ENCODE data around the gene PPIA.

Gene PPIA

DNA sequence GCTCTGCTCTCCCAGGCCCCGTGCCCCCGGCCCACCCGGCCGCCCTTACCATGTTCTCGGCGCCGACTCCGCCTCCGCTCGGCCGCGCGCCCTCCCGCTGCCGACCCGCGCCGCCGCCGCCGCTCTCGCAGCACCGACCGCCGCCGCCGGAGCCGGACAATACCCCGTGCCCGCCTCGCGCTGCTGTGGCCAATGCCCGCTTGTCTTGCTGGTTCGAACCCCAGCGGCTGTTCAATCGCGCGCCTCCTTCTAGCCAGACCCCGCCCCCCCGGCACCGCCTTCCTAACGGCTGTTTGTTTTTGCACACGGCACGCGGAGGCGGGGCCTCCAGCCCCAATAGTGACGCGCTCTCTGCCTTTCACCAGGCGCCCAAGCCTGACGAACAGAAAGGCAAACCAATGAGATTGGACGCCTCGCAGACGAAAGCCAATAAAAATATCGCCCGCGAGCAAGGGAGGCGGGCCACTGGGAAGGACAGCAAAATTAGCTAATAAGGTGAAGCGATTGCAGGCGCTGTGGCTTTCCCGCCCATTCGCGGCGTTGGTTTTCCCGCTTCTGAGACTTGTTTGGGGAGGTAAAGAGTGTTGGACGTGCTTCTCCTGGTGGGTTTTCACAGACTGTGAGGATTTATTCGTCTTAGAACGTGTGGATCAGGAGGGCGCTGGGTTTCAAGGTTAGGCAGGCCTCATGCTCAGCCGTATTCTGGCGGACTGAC is 51.6 kb downstream of the PPIA start, which contains the start of gene H2AZ2:
Gene H2AZ2, minus strand, starts transcription at position 168 of the 715 bp plus-strand sequence. Its CDS starts 116 bp downstream, at position 52.
- TF ChIP-seq, protein P1, sequence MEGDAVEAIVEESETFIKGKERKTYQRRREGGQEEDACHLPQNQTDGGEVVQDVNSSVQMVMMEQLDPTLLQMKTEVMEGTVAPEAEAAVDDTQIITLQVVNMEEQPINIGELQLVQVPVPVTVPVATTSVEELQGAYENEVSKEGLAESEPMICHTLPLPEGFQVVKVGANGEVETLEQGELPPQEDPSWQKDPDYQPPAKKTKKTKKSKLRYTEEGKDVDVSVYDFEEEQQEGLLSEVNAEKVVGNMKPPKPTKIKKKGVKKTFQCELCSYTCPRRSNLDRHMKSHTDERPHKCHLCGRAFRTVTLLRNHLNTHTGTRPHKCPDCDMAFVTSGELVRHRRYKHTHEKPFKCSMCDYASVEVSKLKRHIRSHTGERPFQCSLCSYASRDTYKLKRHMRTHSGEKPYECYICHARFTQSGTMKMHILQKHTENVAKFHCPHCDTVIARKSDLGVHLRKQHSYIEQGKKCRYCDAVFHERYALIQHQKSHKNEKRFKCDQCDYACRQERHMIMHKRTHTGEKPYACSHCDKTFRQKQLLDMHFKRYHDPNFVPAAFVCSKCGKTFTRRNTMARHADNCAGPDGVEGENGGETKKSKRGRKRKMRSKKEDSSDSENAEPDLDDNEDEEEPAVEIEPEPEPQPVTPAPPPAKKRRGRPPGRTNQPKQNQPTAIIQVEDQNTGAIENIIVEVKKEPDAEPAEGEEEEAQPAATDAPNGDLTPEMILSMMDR (IDR thresholded peaks at IDR 0.05; ENCODE audit: extremely low read depth, missing control alignments), result no peak

DNA sequence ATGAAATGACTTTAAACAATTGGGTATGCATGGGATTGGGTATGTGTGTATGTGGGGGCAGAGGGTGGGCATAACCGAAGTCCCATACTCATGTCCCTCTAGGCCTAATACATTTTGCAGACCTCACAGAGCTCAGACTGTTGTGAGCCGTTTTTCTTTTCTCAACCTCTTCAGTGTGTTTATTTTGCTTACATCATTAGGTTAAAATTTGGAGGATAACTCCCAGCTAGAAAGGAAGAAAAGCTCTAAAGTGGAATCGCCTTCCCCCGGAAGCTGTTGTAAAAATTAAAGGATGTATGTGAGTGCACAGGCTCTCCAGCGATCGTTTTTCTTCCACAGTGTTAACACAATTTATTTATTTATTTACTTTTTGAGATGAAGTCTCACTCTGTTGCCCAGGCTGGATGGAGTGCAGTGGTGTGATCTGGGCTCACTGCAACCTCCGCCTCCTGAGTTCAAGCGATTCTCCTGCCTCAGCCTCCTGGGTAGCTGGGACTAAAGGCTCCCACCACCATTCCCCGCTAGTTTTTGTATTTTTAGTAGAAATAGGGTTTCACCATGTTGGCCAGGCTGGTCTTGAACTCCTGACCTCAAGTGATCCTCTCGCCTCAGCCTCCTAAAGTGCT is 52.9 kb downstream of the PPIA start:
- no peak for DNase-seq (ENCODE audit: low spot score)
- TF ChIP-seq, protein P1 (IDR thresholded peaks at IDR 0.05; ENCODE audit: extremely low read depth, missing control alignments), result no peak

More for the DNA sequence above, 51.6 kb downstream of the PPIA start, which contains the start of gene H2AZ2:
- DNase-seq (ENCODE audit: low spot score), result peak; percentile 98

DNA sequence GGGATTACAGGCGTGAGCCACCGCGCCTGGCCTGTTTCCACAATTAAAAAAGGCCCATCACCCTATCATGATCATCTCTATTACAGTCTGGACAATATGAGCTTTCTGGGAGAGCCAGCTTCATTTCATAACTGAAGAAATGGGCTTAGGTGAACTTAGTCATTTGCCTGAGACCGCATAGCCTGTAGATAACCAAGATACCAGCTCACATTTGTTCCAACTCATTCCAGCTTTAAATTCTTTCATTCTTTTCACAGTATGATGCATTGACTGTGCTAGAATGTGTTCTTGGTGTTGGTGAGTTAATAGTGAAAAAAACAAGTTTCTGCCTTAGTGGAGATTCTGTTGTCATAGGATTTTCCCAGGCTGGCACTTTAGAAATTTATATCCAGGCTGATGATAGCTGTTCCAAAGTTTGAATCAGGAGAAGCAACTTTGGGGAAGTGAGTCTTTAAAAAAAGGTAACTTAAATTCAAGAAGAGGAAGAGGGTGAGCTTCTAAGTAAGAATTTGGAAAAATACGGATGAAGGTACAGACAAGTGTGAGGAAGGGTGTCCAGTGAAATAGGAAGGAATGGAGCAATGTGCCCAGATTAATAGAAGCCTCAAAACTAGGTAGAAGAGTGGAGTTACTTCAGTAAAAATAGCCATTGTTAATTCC is 53.5 kb downstream of the PPIA start:
- no peak for DNase-seq (ENCODE audit: low spot score)
- TF ChIP-seq, protein P1 (IDR thresholded peaks at IDR 0.05; ENCODE audit: extremely low read depth, missing control alignments), result no peak

DNA sequence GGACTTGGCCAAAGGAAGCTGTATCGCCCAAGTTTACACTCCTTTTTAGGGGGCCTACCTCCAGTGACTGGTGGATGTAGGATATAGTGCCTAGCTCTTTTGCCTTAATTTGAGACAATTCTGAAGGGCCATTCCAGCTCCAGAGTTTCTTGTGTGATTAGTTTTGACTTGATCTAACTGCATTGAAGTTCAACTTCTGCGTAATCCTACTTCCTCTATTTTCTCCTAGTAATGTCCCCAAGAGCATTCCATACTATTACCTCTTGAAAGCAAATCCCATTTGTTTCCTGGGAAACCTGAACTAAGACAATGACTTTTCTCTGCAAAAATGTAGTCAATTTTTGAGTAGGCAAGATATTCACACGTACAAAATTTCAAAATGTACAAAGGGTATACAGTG is 56.1 kb downstream of the PPIA start:
- DNase-seq (ENCODE audit: low spot score), result no peak
- TF ChIP-seq, protein P1 (IDR thresholded peaks at IDR 0.05; ENCODE audit: extremely low read depth, missing control alignments), result no peak
